CD4-positive, alpha-beta T cell treated with Interleukin-15 for 4 hours (primary cell): ENCODE data around the gene USP6NL.

Source experiments
- DNase-seq: peaks from one replicate; pipeline ENCODE4 v3.0.0-alpha.2; 2020; ENCODE audit warnings: low spot score

Gene USP6NL

GRCh38 chr10:11593612-11594011, 17.8 kb downstream of the USP6NL start:
- DNase-seq = no peak

DNA sequence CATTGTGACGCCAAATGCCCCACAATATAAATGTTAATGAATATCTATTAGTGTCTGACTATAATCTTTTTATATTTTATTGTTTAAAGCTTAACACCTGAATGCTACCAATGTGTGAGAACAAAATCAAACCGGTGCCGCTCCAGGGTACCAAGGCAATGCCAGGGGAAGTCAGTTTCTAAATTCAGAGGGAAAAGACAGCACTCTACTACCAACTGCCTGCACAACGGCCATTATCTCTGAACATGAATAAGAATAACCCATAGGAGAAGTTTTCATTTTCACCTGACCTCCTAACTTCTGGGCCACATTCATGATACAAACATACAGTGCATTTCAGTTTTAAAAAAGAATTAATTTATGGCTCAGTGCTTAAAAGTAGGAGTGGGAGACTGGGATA, 21.7 kb downstream of the USP6NL start:
- no peak for DNase-seq

GRCh38 chr10:11588873-11589574, 22.4 kb downstream of the USP6NL start:
- no peak for DNase-seq

DNA sequence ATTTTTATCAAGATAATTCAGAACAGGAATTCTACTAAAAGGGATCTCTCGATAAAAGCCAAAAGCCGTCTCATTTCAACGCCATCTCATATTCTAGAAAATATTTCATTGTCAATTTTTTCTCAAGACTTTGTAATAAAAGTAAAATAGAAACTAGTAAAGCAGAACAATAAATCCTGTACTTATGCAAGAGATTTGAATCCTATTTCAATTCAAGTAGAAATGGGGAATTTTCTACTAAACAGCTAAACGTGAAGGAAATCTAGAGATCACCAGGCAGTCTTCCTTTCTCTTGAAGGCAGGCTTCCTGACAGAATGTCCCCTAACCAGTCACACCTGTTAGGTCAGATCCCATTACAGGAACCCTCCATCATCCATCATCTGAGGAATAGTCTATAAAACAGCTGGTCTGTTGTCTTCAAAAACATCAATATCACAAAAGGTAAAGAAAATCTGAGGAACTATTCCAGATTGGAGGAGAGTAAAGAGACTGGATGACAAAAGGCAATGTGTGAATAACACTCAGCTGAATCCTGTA, 23.7 kb downstream of the USP6NL start:
- DNase-seq = no peak

DNA sequence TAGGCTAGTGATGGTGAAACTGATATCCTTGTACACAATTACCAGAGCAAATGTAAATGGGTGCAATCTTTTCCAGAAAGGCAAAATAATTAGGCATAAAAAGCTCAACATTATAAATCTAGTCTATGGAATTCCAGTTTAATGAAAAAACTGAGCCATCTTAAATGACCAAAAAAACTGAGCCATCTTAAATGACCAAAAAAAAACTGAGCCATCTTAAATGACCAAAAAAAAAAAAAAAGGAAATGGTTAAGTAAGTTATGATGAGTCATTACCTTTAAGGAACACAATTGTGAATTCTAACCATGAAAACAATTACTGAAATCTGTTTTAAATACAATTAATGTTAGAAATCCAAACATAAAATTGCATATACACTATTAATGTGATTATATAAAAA, 25.3 kb downstream of the USP6NL start:
- DNase-seq = no peak

- peak; percentile 9 for DNase-seq
Observed at GRCh38 chr10:11581213-11581612, 30.2 kb downstream of the USP6NL start.

DNA sequence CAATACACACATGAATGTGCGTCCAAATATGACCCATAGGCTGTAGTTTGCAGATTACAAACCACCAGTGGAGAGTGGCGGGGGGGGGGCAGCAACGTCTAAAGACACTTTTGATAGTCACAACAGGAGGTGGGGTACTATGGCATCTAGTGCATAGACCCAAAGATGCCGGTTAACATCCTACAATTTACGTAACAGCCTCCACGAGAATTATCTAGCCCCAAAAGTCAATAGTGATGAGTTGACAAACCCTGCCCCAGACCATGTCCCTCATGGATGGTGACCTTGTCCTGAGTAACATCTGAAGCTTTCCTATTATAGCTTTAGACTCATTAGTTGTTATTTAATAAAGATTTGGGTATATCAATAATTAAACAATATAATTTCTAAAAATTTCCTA, 31.6 kb downstream of the USP6NL start:
- DNase-seq = no peak

- no peak for DNase-seq
Observed at GRCh38 chr10:11578802-11579255, 32.6 kb downstream of the USP6NL start.

DNA sequence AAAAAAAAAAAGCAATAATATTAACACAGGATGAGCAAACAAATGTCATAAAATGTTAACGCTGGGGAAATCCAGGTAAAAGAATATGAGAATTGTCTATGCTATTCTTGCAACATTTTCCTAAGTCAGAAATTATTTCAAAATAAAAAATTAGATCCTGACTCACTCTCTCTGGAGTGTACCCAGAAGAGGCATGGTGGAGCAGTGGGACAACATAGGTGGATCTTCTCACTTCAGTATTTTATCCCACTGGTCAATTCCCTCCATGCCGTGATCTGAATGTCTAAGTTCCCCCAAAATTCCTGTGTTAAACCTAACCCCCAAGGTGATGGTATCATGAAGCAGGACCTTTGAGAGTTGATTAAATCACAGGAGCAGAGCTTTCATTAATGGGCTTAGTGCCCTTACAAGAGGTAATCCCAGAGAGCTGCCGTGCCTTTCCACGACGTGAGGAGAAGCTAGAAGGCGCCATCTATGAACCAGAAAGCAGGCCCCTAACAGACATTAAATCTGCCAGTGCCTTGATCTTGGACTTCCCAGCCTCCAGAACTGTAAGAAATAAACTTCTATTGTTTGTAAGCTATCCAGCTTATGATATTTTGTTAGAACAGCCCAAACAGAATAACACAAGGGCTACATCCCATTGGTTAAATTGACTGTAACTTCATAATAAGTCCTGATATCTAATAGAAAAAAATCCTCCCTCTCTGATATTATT, 35.2 kb downstream of the USP6NL start:
- no peak for DNase-seq

GRCh38 chr10:11573497-11573896, 38.0 kb downstream of the USP6NL start:
- no peak for DNase-seq

GRCh38 chr10:11570751-11571150, 40.7 kb downstream of the USP6NL start:
- no peak for DNase-seq

GRCh38 chr10:11569471-11569870, 42.0 kb downstream of the USP6NL start:
- DNase-seq = no peak

- DNase-seq = no peak
Observed at GRCh38 chr10:11568578-11568977, 42.9 kb downstream of the USP6NL start.

DNA sequence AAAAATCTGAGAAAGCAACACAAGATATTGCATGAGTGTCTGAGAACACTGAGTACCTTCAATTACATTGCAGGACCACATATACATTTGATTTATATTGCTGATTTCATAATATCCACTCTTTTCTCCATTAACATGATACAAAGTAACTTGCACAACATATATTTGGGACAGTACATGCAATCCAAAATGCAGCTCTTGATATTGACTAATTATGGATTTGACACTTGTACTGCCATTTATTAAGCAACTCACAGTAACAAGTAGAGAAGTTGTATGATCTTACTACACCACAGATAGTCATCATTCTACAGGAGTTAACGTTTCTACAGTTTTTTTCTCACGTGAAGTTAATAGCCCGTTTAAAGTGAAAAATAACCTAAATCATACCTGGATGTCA, 46.7 kb downstream of the USP6NL start:
- DNase-seq = no peak

DNA sequence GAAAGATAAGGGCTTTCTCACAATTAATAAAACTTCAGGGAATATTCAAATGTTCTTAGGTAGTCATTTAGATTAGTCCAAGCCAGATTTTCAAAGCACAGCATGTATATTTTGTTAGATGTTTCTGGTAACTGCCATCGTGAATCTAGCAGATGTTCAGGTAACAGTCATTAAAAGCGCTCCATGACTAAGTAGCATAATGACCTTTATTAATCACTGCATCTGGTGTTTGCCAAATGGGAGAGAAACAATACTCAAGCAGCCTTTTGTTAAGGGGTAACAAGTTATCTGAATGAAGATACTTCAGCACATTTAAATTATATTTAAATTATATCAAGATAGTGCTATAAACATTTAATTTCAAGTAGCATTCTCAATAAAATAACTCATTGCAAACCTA, 47.5 kb downstream of the USP6NL start:
- DNase-seq = no peak

GRCh38 chr10:11562888-11563287, 48.6 kb downstream of the USP6NL start:
- DNase-seq = no peak

GRCh38 chr10:11560076-11560709, 51.3 kb downstream of the USP6NL start:
- no peak for DNase-seq

DNA sequence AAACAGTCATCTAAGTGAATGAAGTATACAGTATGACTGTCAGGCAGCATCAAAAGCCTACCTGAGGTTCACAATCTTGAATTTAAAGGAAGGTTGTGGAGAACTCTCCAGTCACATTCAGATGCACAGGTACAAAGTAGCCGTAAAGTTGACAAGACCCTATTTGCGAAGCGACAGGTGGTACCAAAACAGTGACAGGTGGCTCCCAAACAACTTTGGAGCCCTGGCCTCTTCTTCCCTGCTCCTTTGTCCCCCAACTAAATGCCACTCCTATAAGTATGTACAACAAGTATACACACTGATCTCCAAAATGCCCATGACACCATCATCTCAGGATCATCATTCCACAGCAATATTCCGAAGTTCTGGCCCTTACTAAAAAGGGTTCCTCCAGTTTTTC, 53.5 kb downstream of the USP6NL start:
- no peak for DNase-seq

DNA sequence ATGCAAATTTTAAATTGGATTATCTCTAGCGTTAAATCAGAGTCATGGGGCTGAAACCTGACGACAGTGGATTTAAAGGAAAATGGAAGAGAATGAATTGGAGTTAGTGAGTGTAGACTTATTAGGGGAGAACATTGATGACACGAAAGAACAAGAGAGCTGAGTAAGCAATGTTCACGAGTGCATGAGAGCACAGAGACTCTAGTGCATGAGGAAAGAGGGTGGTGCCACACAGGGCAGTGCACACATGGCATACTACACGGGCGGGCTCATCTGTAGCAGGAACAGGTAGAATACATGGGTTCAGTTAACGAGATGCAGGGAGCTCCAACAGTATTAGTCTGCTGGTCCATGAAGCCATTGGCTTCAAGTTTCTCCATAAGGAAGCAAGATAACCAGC, 53.9 kb downstream of the USP6NL start:
- no peak for DNase-seq

- no peak for DNase-seq
Observed at GRCh38 chr10:11555556-11555955, 55.9 kb downstream of the USP6NL start.

- DNase-seq = no peak
Observed at GRCh38 chr10:11553773-11554381, 57.6 kb downstream of the USP6NL start.

GRCh38 chr10:11551916-11552602, 59.4 kb downstream of the USP6NL start:
- DNase-seq = peak; percentile 5
